HEK293T (cell line): Measurements from ENCODE around the gene ZCRB1.

Source experiments
- CTBP1 ChIP-seq: fragments of 450-650 bp; IDR thresholded peaks from 2 replicates; pipeline ENCODE4 v1.6.1; 2016; ENCODE audit warnings: borderline replicate concordance
- ELF4 ChIP-seq: fragments of 450-650 bp; IDR thresholded peaks from 2 replicates; pipeline ENCODE4 v1.6.1; 2017; ENCODE audit warnings: antibody characterized with exemption
- FOXM1 ChIP-seq: fragments of 450-650 bp; IDR thresholded peaks from 2 replicates; pipeline ENCODE4 v1.6.1; 2017; ENCODE audit warnings: mild to moderate bottlenecking, borderline replicate concordance
- HDGF ChIP-seq: fragments of 450-650 bp; IDR thresholded peaks from 2 replicates; pipeline ENCODE4 v1.6.1; 2017; ENCODE audit warnings: antibody characterized with exemption, borderline replicate concordance
- LEF1 ChIP-seq: fragments of 450-650 bp; IDR thresholded peaks from 2 replicates; pipeline ENCODE4 v1.6.1; 2017; ENCODE audit warnings: mild to moderate bottlenecking, borderline replicate concordance
- SUZ12 ChIP-seq: fragments of 450-650 bp; IDR thresholded peaks from 2 replicates; pipeline ENCODE4 v1.6.1; 2016; ENCODE audit warnings: mild to moderate bottlenecking
- ZNF384 ChIP-seq: fragments of 450-650 bp; IDR thresholded peaks from 2 replicates; pipeline ENCODE4 v1.6.1; 2016
- TF ChIP-seq, protein P1 (sequence below): fragments of 450-650 bp; IDR thresholded peaks from 2 replicates; pipeline ENCODE4 v1.6.1; 2016

DNA sequence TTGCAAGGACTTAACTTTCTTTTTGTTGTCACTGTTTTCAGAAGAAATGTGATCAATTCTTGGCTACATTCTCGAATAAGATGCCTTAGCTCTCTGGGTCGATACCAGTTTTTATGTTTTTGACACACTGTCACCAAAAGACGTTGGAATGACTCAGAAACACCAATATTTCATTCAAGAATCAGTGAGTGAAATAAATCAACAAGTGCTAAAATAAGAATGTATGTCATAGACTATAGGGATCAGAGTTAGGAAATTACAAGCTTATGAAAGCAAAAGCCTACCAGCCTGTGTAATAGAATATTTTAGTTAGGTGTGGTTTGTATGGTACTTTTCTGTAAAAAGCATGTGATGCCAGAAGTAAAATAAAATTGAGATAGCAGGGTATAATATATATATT lies 17.8 kb upstream of the ZCRB1 start:
- TF ChIP-seq HDGF (no peak), CTBP1 (no peak), ZNF384 (no peak), SUZ12 (no peak), ELF4 (no peak), LEF1 (no peak), FOXM1 (no peak)
- TF ChIP-seq, protein P1, sequence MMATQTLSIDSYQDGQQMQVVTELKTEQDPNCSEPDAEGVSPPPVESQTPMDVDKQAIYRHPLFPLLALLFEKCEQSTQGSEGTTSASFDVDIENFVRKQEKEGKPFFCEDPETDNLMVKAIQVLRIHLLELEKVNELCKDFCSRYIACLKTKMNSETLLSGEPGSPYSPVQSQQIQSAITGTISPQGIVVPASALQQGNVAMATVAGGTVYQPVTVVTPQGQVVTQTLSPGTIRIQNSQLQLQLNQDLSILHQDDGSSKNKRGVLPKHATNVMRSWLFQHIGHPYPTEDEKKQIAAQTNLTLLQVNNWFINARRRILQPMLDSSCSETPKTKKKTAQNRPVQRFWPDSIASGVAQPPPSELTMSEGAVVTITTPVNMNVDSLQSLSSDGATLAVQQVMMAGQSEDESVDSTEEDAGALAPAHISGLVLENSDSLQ, result no peak
